GM21723 (cell line): Measurements from ENCODE around the gene DDC.
"Not testable (repeated sequence)": the region's sequence is repeated elsewhere in the genome, so short reads cannot be mapped to it uniquely, and the experiment has no call there.

ENCODE experiments used
- ATAC-seq: cut with Tn5 transposase; IDR thresholded peaks from one replicate; pipeline ENCODE4 v1.9.1; 2021; ENCODE audit warnings: mild to moderate bottlenecking, moderate library complexity; ENCODE audit not compliant: unreplicated experiment

The DDC gene

DNA sequence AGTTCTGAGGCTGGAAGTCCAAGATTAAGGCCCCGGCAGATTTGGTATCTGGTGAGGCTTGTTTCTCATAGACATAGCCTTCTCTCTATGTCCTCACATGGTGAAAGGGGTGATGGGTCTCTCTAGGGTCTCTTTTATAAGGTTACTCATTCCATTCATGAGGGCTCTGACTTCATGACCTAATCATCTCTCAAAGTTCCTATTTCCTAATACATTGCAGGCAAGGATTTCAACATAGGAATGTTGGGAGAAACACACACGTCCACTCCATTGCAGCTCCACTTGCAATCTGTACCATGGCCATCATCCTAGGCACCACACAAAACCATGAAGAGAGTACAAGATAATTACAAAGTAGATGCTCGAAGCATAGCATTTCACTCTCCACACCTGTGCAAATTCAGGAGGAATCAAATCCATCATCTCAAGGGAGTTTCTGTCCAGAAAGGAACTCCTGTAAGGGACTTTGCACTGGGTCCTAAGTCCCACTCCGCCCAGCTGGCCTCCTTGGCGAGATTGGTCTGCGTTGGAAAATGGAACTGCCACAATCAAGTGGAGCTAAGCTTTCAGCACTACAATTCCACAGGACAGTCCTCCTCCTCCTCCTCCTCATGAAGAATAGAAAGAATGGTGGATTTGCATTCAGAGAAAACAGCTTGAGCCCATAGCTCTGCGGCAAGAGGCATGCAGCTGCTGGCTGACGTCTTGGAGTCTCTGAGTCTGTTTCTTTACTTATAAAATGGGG lies 8.8 kb downstream of the DDC start:
- ATAC-seq: no peak

DNA sequence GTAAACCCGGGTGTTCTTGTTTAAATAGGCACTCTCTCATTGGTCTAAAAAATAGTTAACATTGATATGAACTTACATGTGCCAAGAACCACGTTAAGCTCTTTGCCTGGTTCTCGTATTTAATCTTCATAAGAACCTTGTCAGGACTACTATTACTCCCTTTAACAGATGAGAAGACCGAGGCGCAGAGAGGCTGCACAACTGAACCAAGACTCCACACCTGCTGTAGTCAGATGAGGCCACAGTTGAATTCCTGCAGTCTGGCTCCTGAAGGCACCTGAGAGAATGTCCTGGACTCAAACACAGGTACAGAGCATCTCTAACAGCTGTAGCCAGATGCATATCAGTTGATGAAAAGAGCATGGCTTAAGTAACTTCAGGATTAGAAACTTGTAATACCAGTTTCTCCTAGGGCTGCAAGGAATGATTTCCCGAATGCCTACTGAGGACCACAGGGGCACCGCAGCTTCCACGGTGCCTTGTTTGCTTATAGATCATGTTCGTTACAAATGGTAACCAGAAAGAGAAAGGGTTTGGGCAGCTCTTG lies 9.5 kb downstream of the DDC start:
- ATAC-seq: no peak

DNA sequence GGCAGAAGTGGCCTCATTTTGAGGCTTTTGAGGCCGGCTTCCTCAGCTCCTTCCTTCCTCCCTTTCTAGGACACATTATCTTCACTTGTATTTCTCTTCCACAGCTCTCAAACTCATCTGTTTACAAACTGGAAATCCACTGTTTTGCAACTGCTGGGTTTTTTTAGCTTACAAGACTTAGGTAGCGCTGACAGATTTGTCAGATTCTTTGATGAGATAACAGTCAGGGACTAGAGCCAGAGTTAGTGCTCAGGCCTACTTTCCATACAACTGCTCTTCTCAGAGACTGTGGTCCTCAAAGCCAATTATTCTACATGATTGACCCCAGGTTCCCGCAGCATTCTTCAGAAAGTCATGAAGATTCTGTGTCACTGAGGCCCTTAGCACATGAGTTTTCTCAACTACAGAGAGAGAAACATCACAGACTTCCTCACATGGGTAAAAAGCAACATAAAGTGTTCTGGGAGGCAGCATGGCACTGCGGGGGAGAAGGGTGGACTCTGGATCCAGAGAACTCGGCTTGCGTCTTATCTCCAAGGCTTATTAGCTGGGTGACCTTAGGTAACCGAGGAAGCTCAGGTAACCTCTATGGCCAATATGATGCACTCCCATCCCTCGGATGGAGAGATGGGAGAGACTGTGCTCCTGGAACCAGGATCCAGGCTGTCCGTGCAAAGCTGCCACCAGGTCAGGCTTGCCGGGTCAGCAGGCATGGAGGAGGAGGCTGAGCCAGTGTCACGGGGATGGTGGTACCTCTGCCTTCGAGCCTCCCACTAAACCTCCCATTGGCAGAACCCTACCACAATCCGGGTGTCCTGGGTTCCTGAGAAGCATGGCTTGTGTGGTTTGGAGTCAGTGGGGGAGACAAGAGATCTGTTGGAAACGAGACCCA lies 10.5 kb downstream of the DDC start:
- no peak for ATAC-seq

DNA sequence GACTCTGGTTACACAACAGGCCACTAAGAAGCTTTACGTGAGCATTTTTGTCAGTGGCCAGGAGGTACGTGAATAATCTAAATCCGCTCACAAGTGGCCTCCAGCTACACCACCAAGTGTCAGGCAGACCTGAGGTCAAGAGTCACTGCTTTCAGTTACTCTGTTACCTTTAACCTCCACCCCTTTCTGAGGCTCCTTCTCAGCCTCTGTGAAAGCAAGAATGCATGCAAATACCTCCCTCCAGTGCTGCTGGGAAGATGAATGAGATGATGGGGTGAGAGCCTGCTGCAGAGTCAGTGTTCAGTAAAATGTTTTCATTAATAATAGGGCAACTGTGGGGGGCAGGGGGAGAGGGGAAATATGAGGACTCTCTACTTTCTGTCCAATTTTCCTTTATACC lies 11.2 kb downstream of the DDC start:
- ATAC-seq: no peak

DNA sequence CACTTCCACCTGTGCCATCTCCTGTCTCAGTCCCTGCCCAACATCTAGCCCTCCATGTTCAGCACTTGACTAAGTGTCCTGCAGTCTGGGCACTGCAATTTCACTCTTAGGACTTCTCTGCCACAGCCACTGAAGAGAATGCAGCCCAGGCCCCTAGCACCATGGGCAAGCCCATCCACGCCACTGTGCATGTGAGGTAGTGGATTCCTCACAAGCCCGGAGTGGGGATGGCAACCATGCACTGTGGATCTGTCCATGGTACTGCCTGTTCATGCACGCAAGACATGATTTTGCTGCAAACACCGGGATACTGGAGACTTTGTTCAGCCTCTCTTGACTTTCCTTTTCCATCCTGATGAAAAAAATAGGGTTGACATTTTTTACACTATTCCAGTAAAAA lies 12.3 kb downstream of the DDC start:
- no peak for ATAC-seq

DNA sequence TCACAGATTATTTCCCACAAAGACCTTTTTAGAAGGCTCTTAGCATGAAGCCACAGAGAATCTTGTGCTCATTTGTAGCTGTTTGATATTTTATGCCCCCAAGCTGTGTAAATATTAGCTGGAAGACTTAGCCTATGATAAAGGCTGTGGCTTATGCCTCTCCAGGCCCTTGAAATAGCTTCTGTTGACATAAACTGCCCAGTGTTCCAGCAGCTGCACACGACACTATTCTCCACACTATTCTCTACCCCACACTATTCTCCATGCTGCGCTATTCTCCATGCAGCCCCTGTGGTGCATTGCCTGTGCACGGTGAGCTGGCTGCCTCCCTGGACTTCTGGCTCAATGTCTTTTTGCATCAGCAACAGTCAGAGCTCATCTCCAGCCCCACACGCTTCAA lies 13.1 kb downstream of the DDC start:
- ATAC-seq: no peak

DNA sequence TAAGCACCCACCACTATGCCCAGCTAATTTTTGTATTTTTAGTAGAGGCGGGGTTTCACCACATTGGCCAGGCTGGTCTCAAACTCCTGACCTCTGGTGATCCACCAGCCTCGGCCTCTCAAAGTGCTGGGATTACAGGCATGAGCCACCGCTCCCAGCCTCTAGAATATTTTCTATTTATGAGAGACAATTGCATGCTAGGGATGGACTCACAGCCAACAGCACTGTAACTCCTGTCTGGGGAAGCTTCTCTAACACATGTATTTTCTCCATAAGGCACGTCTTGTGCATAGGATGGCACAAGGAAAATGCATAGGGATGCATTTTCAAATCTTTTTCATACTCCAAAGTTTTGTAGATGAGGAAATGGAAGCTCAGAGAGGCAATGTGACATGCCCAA lies 19.6 kb downstream of the DDC start:
- not testable (repeated sequence) for ATAC-seq

DNA sequence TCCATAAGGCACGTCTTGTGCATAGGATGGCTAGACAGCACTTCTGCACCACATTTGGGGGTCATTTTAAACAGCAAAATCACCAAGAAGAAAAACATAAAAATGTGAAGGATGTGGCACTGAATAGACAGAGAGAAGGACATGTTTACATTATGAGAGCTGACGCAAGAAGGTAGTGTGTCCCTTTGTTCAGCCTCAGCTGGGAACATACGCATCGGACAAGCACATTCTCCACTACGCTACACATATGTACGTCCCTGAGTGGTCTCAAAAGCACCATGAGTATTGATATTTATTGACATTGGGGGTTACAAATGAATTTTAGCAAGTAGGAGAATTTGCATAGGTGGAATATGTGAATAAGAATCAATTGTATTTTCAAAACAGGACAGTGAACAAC lies 20.2 kb downstream of the DDC start:
- ATAC-seq: no peak

DNA sequence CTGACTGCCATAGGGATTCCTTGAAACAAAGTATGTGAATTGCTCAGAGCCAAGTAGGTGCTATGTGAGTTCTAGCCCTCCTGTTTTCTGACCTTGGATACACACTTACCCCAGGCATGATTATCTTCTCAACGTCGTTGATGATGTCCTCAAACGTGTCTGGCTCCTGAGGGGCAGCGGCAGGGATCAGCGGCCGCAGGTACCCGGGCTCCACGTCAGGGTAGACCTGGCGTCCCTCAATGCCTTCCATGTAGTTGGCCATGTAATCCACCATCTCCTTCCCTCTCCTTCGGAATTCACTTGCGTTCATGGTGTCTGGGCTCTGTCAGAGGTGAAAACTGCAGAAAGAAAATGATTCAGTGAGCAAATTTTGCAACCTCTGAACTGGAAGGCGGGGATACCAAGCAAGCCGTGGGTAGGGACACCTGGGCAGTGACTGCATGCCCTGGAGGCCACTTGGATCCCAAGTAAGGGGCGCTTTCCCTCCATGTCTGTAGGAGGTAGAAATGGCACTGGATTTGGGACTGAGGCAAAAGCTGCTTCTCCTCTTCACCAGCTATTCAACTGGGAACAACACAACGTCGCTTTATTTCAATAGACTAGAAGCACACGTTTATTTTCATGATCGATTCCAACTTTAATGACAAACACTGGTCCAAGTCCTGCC lies 21.3 kb downstream of the DDC start:
- no peak for ATAC-seq

DNA sequence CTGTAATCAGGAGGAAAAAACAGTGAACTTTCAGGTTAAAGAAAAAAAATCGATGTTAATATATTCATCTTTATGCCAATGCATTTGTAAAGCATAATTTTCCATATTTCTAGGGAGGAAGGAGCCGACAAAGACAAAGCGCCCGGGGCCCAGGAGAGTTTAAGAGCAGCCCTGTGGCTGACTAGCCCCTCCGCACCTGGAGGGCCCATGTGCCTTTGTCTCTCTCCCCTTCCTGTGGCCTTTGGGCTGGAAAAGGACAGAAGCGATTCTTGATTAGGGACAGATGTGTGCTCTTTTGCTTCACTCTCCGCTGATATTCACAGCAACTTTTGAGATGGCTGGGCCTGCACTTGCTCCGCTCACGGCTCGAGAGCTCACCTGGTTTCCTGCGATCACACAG lies 23.1 kb downstream of the DDC start:
- ATAC-seq: no peak

DNA sequence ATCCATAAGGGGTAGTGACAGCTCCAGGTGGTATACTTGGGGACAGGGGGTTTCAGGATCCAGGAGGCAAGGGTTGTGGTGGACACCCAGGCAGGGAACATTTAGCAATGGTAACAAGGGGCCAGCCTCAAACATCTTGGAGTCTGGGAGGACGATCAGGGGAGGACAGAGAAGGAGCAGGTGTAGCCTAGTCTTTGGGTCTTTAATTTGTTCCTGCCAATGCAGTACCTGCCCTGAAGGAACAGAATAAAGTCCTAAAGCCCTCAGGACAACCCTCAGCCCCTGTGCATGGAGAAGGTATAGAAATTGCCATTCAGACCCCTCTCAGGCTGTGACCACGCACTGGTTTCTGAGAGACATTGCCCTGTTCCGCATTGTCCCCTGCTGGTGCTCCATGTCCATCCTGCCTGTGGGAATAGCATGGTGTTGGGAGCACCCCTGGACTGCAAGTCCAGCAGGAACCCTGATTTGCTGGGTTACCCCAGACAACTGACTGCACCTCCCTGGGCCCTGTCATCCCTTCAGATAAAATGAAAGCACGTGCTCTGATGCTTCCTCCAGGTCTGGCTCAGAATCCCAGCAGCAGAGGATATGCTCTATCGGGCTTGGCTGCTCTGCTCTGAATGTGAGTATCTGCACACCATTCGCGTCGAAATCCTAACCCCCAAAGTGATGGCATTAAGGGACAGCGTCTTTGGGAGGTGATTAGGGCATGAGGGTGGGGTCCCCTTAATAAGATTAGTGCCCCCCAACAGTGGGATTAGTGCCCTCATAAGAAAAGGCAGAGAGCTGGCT lies 24.2 kb downstream of the DDC start:
- ATAC-seq: no peak

DNA sequence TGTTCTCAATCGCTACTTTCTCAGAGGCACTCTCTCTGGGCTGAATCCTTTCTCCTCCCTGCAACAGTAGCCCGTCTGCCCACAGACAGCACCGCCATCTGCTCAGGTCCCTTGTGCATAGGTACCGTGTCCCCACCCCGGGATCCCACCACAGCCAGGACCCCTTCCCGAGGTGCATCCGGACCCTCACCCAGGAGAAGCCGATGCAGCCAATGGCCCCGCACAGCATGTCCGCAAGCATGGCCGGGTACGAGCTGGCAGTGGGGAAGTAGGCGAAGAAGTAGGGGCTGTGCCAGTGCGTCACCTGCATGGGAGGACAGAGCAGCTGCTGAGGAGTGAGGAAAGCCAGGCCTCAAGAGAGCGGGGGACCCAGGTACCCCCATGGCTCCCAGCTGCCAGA lies 25.5 kb downstream of the DDC start:
- ATAC-seq: no peak

DNA sequence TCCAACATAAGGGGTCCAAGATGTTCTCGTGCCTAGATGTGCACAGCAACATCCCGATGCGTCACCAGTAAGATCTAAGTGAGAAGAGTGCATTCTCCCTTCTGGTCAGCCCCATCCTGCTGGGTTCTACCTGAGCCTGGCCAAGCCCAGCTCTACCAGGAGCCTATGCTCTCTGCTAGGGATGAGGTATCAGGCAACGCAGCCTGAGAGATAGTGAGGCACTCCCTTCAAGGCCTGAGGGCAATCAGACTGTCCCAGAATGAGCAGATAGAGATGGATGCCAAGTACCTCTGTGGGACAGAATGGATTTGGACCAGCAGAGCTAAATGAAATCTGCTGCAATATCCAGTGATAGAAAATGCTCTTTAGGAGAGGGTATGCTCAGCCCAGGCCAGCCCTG lies 26.7 kb downstream of the DDC start:
- no peak for ATAC-seq

DNA sequence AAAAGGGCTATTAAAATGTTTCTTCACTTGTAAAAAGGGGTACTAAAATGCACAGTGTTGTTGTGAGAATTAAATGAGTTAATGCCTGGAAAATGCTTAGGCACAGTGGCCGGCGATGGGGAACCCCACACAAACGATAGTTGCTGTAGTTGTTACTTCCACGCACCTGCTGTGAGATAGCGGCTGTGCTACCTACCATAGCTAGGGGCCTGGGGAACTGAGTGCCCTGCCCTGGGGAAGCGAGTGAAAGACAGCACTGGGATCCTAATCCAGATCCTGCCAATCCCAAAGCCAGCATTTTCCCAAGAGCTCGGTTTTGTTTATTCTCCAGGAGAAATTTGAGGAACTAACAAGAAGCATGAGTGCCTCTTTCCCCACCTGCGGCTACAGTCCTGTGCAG lies 27.8 kb downstream of the DDC start:
- no peak for ATAC-seq

DNA sequence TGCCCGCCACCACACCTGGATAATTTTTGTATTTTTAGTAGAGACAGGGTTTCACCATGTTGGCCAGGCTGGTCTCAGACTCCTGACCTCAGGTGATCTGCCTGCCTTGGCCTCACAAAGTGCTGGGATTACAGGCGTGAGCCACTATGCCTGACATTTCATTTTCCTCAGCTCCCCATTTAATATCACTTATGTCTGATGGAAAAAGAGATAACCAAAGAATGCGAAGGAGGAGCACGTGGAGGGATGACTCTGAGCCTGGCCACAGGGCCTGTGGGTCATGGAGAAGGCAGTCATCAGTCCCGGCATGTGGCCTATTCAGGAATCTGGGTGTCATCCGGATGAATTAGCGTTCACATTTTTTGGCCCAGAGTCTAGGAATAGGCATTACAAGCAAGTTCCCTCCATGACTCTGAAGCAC lies 29.9 kb downstream of the DDC start:
- ATAC-seq: not testable (repeated sequence)

DNA sequence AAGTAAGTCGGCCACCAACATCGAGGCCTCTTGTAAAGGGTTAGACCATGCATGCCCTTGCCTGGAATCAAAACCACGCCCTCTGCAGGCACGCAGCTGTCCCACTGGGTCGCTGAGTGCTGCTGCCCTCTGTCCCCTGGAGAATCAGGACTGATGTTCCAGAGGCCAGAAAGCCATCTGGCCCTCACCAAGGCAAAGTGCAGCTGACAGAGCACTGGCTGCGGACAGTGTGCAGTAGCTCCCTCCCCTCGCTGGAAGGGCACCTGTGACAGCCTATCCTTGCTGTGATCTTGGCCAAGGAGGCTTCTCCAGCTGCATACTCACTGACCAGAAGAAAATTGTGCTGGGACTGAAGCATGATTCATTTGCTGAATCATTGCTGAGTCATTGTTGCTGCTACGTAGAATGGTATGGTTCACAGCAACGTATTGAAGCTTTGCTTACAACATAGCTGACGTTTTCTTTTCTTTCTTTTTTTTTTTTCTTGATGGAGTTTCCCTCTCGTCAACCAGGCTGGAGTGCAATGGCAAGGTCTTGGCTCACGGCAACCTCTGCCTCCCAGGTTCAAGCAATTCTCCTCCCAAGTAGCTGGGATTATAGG lies 30.4 kb downstream of the DDC start:
- ATAC-seq: no peak

DNA sequence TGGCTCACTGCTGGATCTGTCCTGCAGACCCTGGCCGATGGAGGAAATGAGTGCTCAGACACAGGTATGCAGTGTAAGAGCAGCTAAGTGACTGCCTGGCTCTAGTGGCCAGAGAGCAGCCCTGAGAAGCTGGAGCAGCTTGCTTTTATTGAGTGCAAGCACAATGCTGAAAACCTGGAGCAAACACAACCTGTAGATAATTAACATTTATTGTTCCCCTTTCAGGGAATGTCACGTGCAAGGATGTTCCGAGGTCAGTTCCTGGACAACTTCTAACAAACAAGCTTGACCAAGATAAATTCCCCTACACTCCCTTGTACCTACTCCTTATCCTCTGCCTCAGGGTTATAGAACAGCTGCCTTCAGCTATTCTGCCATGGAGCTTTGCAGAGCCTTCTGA lies 31.3 kb downstream of the DDC start:
- ATAC-seq: no peak

DNA sequence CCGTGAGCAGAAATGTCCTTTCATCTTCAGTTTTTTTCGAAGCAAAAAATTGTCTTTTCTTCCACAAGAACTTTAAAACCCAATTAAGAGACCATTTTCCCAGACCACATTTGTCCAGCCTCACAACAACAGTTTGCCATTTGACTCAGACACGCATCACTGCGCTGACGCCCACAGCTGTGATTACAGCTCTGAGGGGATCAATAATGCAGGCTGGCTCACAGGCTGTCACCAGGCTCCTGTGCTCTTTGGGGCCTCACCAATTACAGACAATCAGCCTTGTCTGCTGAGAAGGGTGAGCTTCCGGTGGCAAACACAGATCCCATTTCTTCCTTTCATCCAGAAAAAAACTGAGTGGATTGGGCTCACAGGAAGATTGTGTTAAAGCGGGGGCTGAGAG lies 33.3 kb downstream of the DDC start:
- ATAC-seq: no peak

DNA sequence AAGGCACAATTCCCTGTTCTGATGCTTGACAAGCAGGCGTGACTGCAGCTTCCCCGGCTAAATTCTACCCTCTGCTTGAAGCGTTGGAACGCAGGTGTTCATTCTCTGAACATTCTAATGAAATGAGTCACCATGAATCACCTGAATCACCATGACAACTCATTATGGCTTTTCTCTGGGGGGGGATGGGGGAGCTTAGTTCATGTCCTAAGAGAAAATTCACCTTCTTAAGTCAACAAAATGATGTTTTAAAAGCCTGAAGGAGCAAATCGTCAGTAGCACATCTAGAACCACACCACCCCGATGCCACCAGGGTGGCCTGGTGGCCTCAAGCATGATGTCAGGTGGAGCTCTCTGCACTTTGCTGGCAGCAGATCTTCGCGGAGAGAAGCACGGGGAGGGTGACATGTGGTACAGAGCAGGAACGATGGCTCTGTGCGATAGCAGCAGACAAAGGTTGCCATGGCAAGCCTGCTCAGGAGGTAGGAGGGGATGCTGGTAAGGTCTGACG lies 33.7 kb downstream of the DDC start:
- ATAC-seq: no peak

DNA sequence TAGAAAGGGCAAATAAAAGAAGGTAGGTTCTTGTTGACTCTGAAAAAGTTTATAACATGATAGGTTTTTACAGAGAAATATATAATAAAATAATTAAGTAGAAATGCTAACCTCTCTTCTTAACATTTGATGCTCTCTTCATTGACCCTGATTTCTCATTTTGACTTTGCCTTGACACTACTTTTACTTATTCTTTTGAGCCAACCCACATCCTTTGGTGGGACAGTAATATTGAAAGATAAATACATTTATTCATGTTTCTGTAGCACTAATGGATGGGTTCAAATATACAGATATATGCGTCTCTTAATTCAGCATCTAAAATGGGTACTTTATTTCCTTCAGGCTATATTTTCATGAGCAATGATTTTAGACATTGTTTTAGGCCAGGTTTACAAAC lies 34.4 kb downstream of the DDC start:
- ATAC-seq: no peak
